ENCODE measurements around the gene ELN. TPM values are rescaled to one million over a fixed set of nuclear protein-coding genes. Genes with fewer than 3 reads are reported as not detected.
"Not testable (repeated sequence)": the region's sequence is repeated elsewhere in the genome, so short reads cannot be mapped to it uniquely, and the experiment has no call there.

ELN gene
- 10 to 100 TPM in 1 of 2 donors, 1 to 10 TPM in 1; 6.9 to 12.6 TPM for total RNA-seq

- peak; percentile 66 for DNase-seq
- peak within 1 kb of the TSS; percentile 30 for H3K4me3 ChIP-seq
- no peaks in the 10 kb centered on the region for H3K36me3 ChIP-seq
These were observed at the start of gene ELN for GRCh38 chr7:74027683-74028320. TSS of gene ELN (plus strand) at chr7:74028173. CDS start at chr7:74028188, 15 bp downstream.

GRCh38 chr7:73978661-73979563 is 49.1 kb upstream of the ELN start:
- Histone ChIP-seq H3K9ac (ENCODE audit: low read depth in 2 of 2, low read length in 2 of 2) (peak overlapping the region in 1 of 2 donors; percentile 58), H3K36me3 (no peaks in the 10 kb centered on the region), H3K27ac (peak overlapping the region; percentile 39), H3K4me1 (peaks cover 5% of the 10 kb centered on the region), H3K4me3 (no peak overlapping the region), H3K27me3 (no peaks in the 10 kb centered on the region), H3K9me3 (no peaks in the 10 kb centered on the region)
- peak; percentile 46 for TF ChIP-seq CTCF (IDR thresholded peaks at IDR 0.05)
- intact Hi-C loops (cut with DNase I), result no loop called here
- DNase-seq, result peak; percentile 95

More at GRCh38 chr7:74027683-74028320, at the start of gene ELN:
- H3K9ac ChIP-seq (ENCODE audit: low read depth in 2 of 2, low read length in 2 of 2), result peak within 1 kb of the TSS; percentile 40 to 46
- no peaks in the 10 kb centered on the region for H3K27me3 ChIP-seq
- TF ChIP-seq CTCF (IDR thresholded peaks at IDR 0.05), result no peak
- no peaks in the 10 kb centered on the region for H3K9me3 ChIP-seq
- H3K4me1 ChIP-seq, result no peaks in the 10 kb centered on the region
- peak within 1 kb of the TSS; percentile 37 for H3K27ac ChIP-seq
- intact Hi-C loops (cut with DNase I), result loop anchor here (5.0 to 10.0 kb wide), 2 partner anchors 133 to 161 kb away; no protein-coding TSS in a partner anchor

- DNase-seq; H3K4me1 ChIP-seq; H3K9me3 ChIP-seq; H3K27ac ChIP-seq; H3K9ac ChIP-seq (ENCODE audit: low read depth in 2 of 2, low read length in 2 of 2); H3K27me3 ChIP-seq; intact Hi-C loops (cut with DNase I); H3K36me3 ChIP-seq; H3K4me3 ChIP-seq: not testable (repeated sequence)
These were observed 48.3 kb upstream of the ELN start for GRCh38 chr7:73979656-73980055.

GRCh38 chr7:73980206-73980605 is 47.8 kb upstream of the ELN start:
- DNase-seq, result no peak
- H3K27ac ChIP-seq, result no peak overlapping the region
- no peak overlapping the region for H3K9ac ChIP-seq (ENCODE audit: low read depth in 2 of 2, low read length in 2 of 2)
- intact Hi-C loops (cut with DNase I), result no loop called here
- H3K36me3 ChIP-seq, result no peaks in the 10 kb centered on the region
- H3K27me3 ChIP-seq, result no peaks in the 10 kb centered on the region
- H3K4me3 ChIP-seq, result no peak overlapping the region
- peaks cover 5% of the 10 kb centered on the region for H3K4me1 ChIP-seq
- H3K9me3 ChIP-seq, result no peaks in the 10 kb centered on the region
- TF ChIP-seq CTCF (IDR thresholded peaks at IDR 0.05), result no peak

GRCh38 chr7:73981933-73982332 is 46.0 kb upstream of the ELN start:
- no peaks in the 10 kb centered on the region for H3K36me3 ChIP-seq
- no peaks in the 10 kb centered on the region for H3K9me3 ChIP-seq
- DNase-seq, result no peak
- no peak overlapping the region for H3K9ac ChIP-seq (ENCODE audit: low read depth in 2 of 2, low read length in 2 of 2)
- no peak overlapping the region for H3K4me3 ChIP-seq
- H3K4me1 ChIP-seq, result peaks cover 5% of the 10 kb centered on the region
- no peaks in the 10 kb centered on the region for H3K27me3 ChIP-seq
- TF ChIP-seq CTCF (IDR thresholded peaks at IDR 0.05), result no peak
- intact Hi-C loops (cut with DNase I), result no loop called here
- H3K27ac ChIP-seq, result no peak overlapping the region

All from colonic mucosa (tissue), 4 donors.